HG03457 (cell line): ENCODE measurements around the gene C1orf105.
"Not testable (repeated sequence)": the region's sequence is repeated elsewhere in the genome, so short reads cannot be mapped to it uniquely, and the experiment has no call there.

ENCODE experiments used
- ATAC-seq: cut with Tn5 transposase; IDR thresholded peaks from one replicate; pipeline ENCODE4 v1.9.1; 2021; ENCODE audit warnings: moderate number of reproducible peaks; ENCODE audit not compliant: unreplicated experiment

Gene C1orf105

DNA sequence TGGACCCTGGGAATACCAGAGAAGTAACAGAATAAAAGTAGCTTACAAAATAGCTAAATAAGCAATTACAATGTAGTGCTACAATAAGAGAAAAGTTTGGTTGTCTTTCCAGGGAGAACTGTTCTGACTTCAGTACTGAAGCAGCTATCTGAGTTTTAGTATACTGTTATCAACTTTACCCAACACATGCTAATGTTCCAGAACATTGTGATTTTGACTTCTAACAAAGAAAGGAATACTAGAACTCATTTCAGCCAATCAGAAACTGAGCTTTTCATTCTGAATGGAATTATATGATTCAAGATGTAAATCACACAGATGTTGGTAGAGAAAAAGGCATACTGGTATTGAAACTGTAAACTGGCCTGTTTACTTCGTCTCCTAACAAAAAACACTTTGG, at the start of gene C1orf105:
Gene C1orf105, plus strand, starts transcription at position 301 of the 400 bp plus-strand sequence. CDS start 201 bp downstream, outside the sequence.
- no peak for ATAC-seq

- not testable (repeated sequence) for ATAC-seq
Observed at GRCh38 chr1:172371646-172372045, 48.8 kb upstream of the C1orf105 start.

DNA sequence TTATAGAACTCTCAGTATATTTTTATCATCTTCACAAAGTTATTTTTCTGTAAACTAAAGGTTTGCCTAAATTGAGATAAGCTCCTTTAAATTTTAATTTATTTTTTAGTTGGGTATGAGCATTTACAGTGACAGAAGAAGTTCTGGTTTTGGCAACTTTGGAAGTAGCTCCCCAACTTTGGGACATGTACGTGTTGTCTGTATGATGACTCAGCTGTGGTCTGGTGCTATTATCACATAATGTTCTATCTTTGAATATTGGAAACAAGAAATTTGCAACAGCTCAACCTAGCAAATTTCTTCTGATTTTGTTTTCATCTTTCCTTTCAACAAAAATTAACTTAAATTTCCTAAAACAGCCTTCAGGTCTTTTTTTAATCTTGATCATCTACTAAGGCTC, 46.6 kb upstream of the C1orf105 start:
- no peak for ATAC-seq

GRCh38 chr1:172375211-172375631, 45.3 kb upstream of the C1orf105 start:
- no peak for ATAC-seq

DNA sequence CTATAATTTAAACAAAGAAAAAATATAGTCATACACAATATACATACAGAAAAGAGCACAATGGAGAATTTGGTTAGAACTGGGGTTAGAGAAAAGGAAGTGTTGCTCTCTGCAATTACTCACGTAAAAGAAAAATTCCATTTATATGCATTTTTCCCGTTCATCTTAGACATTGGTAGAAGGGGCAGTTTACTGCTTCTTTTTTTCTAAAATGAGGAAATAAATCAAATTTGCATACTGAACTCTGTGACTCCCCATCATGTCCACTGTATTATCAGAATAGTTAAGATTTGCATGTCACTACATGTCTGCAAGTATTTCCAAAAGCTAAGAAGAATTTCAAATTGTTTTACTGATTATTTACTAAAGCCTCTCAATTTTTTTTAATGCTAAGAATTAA, 44.1 kb upstream of the C1orf105 start:
- ATAC-seq: no peak

GRCh38 chr1:172377565-172377964, 42.9 kb upstream of the C1orf105 start:
- ATAC-seq: no peak

DNA sequence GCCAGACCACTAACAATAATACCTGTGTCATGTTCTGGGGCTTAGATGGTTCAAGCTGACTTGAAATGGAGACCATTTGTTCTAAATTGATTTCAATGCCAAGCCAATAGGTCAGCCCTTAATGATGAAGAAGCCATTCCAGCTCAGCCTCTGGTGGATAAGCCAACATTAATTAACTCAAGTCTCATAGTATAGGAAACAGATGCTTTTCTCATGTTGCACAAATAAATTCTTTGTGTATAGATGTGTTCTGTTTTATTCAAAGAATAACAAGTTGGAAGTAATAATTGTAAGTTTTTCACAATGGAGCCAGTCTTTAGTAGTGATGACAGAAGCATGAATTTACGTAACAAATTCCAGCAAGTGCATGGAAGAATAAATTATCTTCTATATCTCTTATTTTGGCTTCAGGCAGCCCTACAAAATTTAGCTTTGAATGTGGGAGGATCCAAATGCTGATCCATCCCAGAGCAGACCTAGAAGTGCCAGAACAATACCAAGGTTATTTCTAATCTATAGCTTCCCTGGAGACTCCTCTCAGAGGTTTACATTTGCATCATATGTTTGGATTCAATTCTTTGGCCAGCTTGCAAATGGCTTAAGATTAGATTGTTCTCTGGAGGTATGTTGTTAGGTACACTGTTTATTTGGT, 42.2 kb upstream of the C1orf105 start:
- no peak for ATAC-seq

GRCh38 chr1:172380441-172381244, 39.8 kb upstream of the C1orf105 start:
- ATAC-seq: no peak

DNA sequence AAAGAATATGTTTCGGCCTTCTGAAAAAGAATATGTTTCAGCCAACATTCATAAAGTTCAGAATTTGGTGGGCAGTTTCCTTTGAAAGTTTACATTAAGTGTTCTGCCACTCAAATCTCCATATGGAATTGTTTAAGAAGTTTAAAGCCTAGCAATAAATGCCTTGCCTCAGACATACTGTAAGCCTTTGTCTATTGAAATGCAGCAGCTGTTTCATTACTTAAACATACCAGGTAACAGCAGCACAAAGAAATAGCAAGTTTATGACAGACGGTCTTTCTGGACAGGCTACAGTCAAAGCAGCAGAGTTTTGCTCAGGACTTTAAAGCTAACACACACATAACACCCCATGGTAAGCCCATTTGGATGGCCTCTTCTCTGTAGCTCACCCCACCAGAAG, 38.5 kb upstream of the C1orf105 start:
- ATAC-seq: no peak

DNA sequence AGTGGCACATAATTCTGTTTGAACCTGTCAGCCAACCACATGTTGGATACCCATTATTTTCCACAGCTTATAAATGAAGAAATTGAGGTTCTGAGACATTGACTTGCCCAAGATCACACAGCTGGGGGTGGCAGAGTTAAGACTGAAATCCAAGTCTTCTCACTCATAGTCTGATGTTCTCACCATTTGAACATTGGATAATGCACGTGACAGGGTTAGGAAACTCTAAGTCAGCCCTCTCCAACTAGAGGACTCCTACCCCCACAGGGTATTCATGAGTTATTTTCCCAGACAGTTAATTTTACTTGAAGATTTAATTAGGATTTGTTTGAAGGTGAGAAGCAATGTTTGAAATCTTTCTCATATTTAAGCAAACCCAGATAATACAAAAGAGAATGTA, 38.1 kb upstream of the C1orf105 start:
- no peak for ATAC-seq

DNA sequence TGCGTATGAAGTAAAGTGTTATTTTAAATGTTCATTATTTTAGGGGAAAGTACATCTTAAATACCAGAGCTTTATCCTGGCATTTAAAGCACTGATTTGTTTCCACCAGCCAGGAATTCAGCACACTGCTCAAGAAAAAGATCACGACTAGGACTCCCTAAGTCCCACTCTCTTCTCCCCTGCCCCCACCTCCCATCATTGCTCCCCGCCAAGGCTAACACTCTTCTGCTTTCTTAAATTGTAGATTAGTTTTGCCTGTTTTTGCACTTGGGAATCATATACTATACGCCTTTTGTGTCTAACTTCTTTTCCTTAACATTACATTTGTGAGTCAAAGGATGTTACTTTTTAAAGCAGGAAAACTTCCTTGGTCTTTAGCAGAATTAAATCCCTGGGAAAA, 37.5 kb upstream of the C1orf105 start:
- ATAC-seq: no peak

DNA sequence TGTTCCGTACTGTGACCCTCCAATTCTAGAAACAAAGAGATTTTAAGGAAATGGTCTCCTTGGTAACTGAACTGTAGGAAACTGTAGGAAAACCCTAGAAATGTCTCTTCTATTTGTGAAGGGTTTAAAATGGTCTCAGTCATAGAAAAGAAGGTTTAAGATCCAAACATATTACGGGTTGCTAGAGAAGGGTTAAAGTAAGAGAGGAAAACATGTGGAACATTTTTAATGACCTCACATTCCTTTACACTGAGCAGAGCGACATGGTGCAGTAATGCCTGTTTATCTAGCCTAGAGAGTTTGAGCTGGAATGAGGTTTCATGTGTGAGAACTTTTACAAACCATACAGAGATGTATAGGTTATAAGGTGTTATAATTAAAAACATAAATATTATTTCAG, 36.9 kb upstream of the C1orf105 start:
- no peak for ATAC-seq

DNA sequence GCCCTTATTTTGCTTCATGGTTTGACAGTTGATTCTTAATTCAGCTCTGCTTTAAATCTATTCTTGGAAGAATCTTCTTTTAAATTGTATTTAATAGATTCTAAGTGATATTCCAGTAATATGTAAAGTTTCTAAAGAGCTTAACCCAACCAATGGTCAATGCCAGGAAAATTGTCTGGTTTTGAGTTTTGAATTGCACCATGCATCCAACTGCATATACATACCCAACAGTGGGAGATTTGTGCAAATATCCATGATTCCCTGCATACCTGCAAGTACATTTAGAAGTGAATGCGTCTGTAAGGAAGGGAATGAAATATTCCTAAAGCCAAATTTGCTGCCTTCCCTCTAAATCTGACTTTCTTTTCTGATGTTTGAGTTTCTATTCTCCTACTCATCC, 35.8 kb upstream of the C1orf105 start:
- ATAC-seq: no peak

- ATAC-seq: no peak
Observed at GRCh38 chr1:172386046-172386445, 34.4 kb upstream of the C1orf105 start.

DNA sequence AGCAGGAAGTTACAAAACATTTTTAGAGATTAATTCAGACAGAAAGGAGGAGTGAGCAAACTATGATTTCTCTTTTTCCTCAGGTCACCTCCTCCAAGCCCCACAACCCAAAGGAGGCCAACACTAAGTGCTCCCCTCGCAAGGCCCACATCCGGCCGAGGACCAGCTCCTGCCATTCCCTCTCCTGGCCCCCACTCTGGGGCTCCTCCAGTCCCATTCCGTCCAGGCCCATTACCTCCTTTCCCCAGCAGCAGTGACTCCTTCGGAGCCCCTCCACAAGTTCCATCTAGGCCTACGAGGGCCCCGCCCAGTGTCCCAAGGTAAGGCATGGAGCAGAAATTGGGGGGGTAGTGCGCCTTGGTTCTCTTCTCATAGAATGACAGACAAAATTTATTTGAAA, 32.0 kb upstream of the C1orf105 start:
- no peak for ATAC-seq

DNA sequence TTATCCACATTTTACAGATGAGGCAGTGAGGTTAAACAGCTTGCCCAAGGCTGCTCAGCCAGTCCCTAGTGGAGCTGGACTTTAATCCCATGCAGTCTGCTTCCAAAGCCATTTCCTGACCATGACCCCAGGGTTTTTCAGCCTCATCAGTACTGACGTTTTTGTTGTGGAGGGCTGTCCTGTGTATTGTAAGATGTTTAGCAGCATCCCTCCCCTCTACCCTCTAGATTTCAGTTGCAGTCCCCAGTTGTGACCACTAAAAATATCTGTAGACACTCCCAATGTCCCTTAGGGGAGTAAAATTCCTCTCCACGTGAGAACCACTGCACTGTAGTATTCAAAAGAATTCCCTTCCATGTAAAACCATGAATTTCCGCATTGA, 30.2 kb upstream of the C1orf105 start:
- peak; percentile 10 for ATAC-seq

DNA sequence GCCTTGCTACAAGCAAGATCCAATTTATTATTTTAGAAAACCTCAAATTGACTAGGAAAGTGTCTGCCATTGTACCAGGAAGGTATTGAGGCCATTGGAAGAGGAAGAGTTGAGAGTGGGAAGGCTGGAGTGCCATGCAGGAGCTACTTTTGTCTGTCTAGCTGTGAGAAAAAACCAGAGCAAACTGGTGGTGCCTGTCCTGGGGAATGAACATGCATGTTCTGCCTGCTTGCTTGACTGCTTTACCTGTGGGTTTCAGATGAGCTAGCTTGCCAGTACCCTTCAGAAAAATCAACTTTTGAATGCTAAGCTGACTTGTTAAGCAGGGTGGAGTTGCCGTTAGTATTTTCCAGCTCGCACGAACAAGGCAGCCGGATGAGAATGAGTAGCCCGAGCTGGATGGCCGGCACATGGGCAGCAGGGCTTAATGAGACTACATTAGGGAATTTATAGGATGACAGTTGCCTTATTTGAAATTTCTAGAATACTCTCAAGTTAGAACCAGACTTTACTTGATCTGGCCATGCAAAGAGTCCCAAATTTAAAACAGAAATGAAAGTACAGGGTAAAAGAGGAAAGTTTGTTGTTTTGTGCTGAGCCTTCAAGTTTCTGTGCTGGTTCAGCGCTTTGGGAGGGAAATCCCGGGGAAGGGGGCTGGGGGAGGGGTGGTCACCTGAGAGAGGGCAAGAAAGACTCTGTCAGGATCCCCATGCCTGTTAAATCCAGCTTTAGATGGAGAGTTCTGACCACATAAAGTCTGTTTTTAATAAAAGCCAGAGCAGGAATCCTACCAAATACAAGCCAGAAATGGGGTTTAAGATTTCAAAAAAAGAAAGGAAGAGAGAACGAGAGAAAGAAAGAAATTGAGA, 29.6 kb upstream of the C1orf105 start:
- ATAC-seq: peak; percentile 36

DNA sequence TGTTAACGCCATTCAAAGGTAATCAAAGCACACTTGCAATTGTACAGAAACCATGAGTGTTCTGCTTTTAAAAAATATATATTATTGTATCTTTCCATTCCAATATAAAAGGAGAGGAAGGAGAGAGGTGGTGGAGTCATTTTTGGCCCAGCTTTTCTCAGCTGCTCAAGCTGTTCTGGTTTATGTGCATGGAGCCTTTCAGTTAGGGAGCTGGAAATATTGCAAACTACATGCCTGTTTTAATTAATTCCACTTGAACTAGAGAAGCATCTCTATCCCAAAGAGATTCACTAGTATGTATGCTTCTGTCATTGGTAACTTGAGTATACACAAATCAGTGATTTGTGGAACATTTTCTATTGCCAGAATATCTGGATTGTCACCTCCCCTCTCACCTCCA, 28.5 kb upstream of the C1orf105 start:
- no peak for ATAC-seq

GRCh38 chr1:172393354-172393753, 27.1 kb upstream of the C1orf105 start:
- ATAC-seq: no peak

DNA sequence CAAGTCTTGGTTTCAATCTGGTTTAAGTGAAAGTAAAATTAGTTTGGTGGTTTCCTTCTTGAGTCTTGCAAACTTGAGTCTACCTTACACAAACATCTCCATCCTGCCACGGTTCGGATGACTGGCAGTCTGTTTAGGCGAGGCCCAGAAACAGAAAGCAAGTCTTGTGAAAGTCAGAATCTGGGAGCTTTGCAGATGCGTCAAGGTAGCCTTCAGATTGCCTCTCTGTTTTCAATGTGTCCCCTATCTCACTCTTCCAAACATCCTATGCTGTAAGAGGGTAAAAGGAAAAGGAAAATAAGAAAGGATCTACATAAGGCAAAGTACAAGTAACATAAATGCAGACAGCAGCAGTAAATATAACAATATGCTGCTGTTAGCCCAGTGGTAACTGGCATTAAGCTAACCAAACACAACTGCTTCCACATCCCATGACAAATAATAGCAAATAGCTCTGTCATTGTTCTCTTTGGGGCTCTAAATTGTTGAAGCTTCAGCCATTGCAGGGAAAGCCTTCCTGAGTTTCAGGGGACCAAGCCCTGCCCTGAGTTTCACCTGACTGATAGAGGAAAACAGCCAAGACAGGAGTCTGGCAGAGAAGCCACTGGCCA, 26.2 kb upstream of the C1orf105 start:
- peak; percentile 64 for ATAC-seq

GRCh38 chr1:172394811-172395210, 25.7 kb upstream of the C1orf105 start:
- ATAC-seq: no peak
